Measurements from ENCODE around the gene KIF18A. TPM values are rescaled to one million over a fixed set of nuclear protein-coding genes. Genes with fewer than 3 reads are reported as not detected.

Gene KIF18A
- total RNA-seq, 2 donors from 2014 or later, result 17.7 to 24.4 TPM

DNA sequence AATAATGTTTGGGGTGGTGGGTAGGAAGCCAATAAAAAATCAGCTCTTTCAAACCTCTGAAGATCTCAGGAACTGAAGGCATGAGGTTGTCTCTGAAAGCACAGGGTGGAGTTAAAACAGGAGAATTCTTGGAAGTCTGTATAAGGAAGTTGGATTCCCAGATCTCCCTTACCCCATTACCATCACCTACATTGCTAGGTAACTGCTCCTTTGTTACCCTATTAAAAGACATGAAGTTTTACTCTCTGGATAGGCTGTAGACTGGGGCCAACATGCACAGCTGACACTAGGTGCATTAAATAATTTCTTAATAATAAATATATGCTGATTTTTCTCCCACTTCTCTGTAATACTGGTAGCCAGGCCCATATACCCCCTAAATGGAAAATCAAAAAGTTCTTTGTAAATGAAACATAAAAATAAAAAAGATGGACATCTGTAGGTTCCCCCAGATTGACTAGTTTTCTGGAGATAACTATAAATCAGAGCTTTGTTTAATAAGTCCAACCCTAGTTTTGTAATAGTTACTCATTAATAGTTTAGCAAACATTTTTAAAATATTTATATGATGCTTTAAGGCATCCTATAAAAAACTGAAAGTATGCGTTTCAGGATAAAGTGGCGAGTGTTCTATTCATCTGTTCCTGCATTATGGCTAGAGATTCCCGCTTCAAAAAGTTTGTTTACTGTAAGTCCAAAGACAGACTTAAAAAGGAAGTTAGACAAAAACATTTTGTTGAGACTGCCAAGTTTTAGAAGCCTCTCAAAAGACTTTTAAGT, 63.8 kb downstream of the KIF18A start:
- H3K27ac Mint-ChIP-seq, result no peak overlapping the region
- Histone ChIP-seq H3K27me3 (ENCODE audit: control insufficient read depth, insufficient read depth, low read length, poor library complexity, severe bottlenecking) (no peaks in the 10 kb centered on the region), H3K9me3 (ENCODE audit: control insufficient read depth, low read length) (no peaks in the 10 kb centered on the region), H3K9ac (ENCODE audit: extremely low read depth, low read length, poor library complexity, severe bottlenecking) (no peak overlapping the region), H3K4me1 (ENCODE audit: control insufficient read depth, insufficient read depth, low read length) (no peaks in the 10 kb centered on the region), H3K36me3 (ENCODE audit: control insufficient read depth, insufficient read depth, low read length) (no peaks in the 10 kb centered on the region), H3K27ac (ENCODE audit: low read depth, low read length) (no peak overlapping the region), H3K4me3 (ENCODE audit: low read length) (no peak overlapping the region)
- H3K4me1 Mint-ChIP-seq, result peaks cover 5% of the 10 kb centered on the region
- no peak for DNase-seq
- H3K4me3 Mint-ChIP-seq, result no peak overlapping the region
- 92 to 93% methylated on average over 3 of the region's 3 CpGs for WGBS, 2 experiments (ENCODE audit: insufficient coverage in 1 of 2, insufficient read length in 1 of 2)
- no peaks in the 10 kb centered on the region for H3K36me3 Mint-ChIP-seq (ENCODE audit: low read depth)
- TF ChIP-seq, protein P1, sequence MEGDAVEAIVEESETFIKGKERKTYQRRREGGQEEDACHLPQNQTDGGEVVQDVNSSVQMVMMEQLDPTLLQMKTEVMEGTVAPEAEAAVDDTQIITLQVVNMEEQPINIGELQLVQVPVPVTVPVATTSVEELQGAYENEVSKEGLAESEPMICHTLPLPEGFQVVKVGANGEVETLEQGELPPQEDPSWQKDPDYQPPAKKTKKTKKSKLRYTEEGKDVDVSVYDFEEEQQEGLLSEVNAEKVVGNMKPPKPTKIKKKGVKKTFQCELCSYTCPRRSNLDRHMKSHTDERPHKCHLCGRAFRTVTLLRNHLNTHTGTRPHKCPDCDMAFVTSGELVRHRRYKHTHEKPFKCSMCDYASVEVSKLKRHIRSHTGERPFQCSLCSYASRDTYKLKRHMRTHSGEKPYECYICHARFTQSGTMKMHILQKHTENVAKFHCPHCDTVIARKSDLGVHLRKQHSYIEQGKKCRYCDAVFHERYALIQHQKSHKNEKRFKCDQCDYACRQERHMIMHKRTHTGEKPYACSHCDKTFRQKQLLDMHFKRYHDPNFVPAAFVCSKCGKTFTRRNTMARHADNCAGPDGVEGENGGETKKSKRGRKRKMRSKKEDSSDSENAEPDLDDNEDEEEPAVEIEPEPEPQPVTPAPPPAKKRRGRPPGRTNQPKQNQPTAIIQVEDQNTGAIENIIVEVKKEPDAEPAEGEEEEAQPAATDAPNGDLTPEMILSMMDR (conservative IDR thresholded peaks at IDR 0.05), result no peak
- no peaks in the 10 kb centered on the region for H3K9me3 Mint-ChIP-seq
- no peaks in the 10 kb centered on the region for H3K27me3 Mint-ChIP-seq (ENCODE audit: insufficient read depth)

DNA sequence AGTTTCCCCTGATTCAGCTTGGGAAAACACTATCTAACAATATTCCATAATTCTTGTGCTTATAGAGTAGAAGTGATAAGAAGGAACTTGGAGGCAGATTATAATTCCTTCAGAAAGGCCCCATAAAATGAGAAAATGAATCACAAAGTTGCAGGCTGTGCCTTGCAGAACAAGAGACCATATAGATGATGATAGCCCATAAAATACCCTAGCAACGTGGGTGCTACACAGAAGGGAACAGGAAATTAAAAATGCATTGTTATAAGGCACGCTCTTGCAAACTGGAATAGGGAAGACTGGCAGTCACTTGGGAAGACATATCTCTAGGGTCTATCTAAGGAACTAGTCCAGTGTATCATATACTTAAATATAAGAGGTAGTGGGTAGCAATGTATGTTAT, 67.6 kb downstream of the KIF18A start:
- H3K27ac Mint-ChIP-seq, result no peak overlapping the region
- H3K4me3 Mint-ChIP-seq, result no peak overlapping the region
- no peaks in the 10 kb centered on the region for H3K9me3 Mint-ChIP-seq
- H3K27me3 Mint-ChIP-seq (ENCODE audit: insufficient read depth), result no peaks in the 10 kb centered on the region
- no peaks in the 10 kb centered on the region for H3K27me3 ChIP-seq (ENCODE audit: control insufficient read depth, insufficient read depth, low read length, poor library complexity, severe bottlenecking)
- H3K36me3 Mint-ChIP-seq (ENCODE audit: low read depth), result peaks cover 1% of the 10 kb centered on the region
- DNase-seq, result no peak
- no peak overlapping the region for H3K4me3 ChIP-seq (ENCODE audit: low read length)
- no peaks in the 10 kb centered on the region for H3K4me1 Mint-ChIP-seq
- H3K36me3 ChIP-seq (ENCODE audit: control insufficient read depth, insufficient read depth, low read length), result peaks cover 4% of the 10 kb centered on the region
- no peak overlapping the region for H3K9ac ChIP-seq (ENCODE audit: extremely low read depth, low read length, poor library complexity, severe bottlenecking)
- H3K27ac ChIP-seq (ENCODE audit: low read depth, low read length), result no peak overlapping the region
- no peaks in the 10 kb centered on the region for H3K9me3 ChIP-seq (ENCODE audit: control insufficient read depth, low read length)
- WGBS, 2 experiments (ENCODE audit: insufficient coverage in 1 of 2, insufficient read length in 1 of 2), result 88 to 100% methylated on average over 2 of the region's 2 CpGs
- TF ChIP-seq, protein P1 (conservative IDR thresholded peaks at IDR 0.05), result no peak
- no peaks in the 10 kb centered on the region for H3K4me1 ChIP-seq (ENCODE audit: control insufficient read depth, insufficient read depth, low read length)

DNA sequence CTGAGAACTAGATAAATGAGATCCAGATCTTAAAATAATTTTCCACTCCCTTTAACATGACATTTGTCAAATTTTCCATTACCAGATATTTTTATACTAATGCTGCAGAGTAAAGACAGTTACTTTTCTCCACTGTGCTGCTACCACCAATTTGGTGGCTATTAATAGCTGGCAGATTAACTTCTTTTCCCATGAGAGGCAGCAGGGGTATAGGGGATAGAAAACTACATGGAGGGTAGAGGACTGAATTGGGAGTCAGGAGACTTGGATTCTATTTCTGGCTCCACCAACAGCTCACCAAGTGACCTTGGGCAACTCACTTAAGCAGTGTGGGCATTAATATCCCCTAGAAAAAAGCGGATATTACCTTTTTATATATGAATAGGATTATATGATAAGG, 69.2 kb downstream of the KIF18A start:
- Histone ChIP-seq H3K36me3 (ENCODE audit: control insufficient read depth, insufficient read depth, low read length) (peaks cover 6% of the 10 kb centered on the region), H3K9me3 (ENCODE audit: control insufficient read depth, low read length) (no peaks in the 10 kb centered on the region), H3K27ac (ENCODE audit: low read depth, low read length) (no peak overlapping the region), H3K4me1 (ENCODE audit: control insufficient read depth, insufficient read depth, low read length) (no peaks in the 10 kb centered on the region), H3K4me3 (ENCODE audit: low read length) (no peak overlapping the region), H3K9ac (ENCODE audit: extremely low read depth, low read length, poor library complexity, severe bottlenecking) (no peak overlapping the region), H3K27me3 (ENCODE audit: control insufficient read depth, insufficient read depth, low read length, poor library complexity, severe bottlenecking) (no peaks in the 10 kb centered on the region)
- no peaks in the 10 kb centered on the region for H3K4me1 Mint-ChIP-seq
- H3K27ac Mint-ChIP-seq, result no peak overlapping the region
- DNase-seq, result no peak
- peaks cover 1% of the 10 kb centered on the region for H3K36me3 Mint-ChIP-seq (ENCODE audit: low read depth)
- TF ChIP-seq, protein P1 (conservative IDR thresholded peaks at IDR 0.05), result no peak
- H3K9me3 Mint-ChIP-seq, result no peaks in the 10 kb centered on the region
- WGBS, 2 experiments (ENCODE audit: insufficient coverage in 1 of 2, insufficient read length in 1 of 2), result 90% methylated on average over 1 of the region's 1 CpG; no CpG with 5 or more reads in 1 of the 2 experiments
- no peak overlapping the region for H3K4me3 Mint-ChIP-seq
- H3K27me3 Mint-ChIP-seq (ENCODE audit: insufficient read depth), result no peaks in the 10 kb centered on the region
